ENCODE data around the gene UROD.

GRCh38 chr1:45023663-45024062 lies 11.6 kb downstream of the UROD start:
- TF ChIP-seq CTCF (IDR thresholded peaks at IDR 0.05): no peak
- no peak for TF ChIP-seq EZH2 (IDR thresholded peaks at IDR 0.05; ENCODE audit: borderline replicate concordance, insufficient read depth, low read depth, low read length, poor library complexity, severe bottlenecking)

Data from B cell (primary cell).